HG03439 (cell line): ENCODE data around the gene ITFG1.
"Not testable (repeated sequence)": the region's sequence is repeated elsewhere in the genome, so short reads cannot be mapped to it uniquely, and the experiment has no call there.

Experiments used
- ATAC-seq: cut with Tn5 transposase; IDR thresholded peaks from one replicate; pipeline ENCODE4 v1.9.1; 2021; ENCODE audit warnings: mild to moderate bottlenecking, moderate library complexity; ENCODE audit not compliant: unreplicated experiment

The ITFG1 gene

GRCh38 chr16:47426806-47427205 lies 34.1 kb downstream of the ITFG1 start:
- ATAC-seq = no peak

GRCh38 chr16:47424846-47425245 lies 36.0 kb downstream of the ITFG1 start:
- ATAC-seq = no peak

GRCh38 chr16:47416869-47417268 lies 44.0 kb downstream of the ITFG1 start:
- no peak for ATAC-seq

GRCh38 chr16:47413041-47413440 lies 47.8 kb downstream of the ITFG1 start:
- no peak for ATAC-seq

- no peak for ATAC-seq
These were observed 52.4 kb downstream of the ITFG1 start for GRCh38 chr16:47408491-47408890.

- ATAC-seq = no peak
These were observed 64.9 kb downstream of the ITFG1 start for GRCh38 chr16:47395733-47396498.

GRCh38 chr16:47392081-47392480 lies 68.8 kb downstream of the ITFG1 start:
- ATAC-seq = peak; percentile 48

- no peak for ATAC-seq
These were observed 72.2 kb downstream of the ITFG1 start for GRCh38 chr16:47388705-47389104.

GRCh38 chr16:47387026-47387734 lies 73.7 kb downstream of the ITFG1 start:
- ATAC-seq = no peak

GRCh38 chr16:47386201-47386718 lies 74.6 kb downstream of the ITFG1 start:
- no peak for ATAC-seq

GRCh38 chr16:47382362-47382761 lies 78.5 kb downstream of the ITFG1 start:
- ATAC-seq = no peak

GRCh38 chr16:47377154-47377553 lies 83.7 kb downstream of the ITFG1 start:
- no peak for ATAC-seq

- ATAC-seq = no peak
These were observed 85.4 kb downstream of the ITFG1 start for GRCh38 chr16:47375423-47375822.

- ATAC-seq = no peak
These were observed 86.2 kb downstream of the ITFG1 start for GRCh38 chr16:47374629-47375028.

GRCh38 chr16:47371271-47372014 lies 89.4 kb downstream of the ITFG1 start:
- ATAC-seq = no peak

GRCh38 chr16:47370536-47370935 lies 90.3 kb downstream of the ITFG1 start:
- no peak for ATAC-seq

- no peak for ATAC-seq
These were observed 94.6 kb downstream of the ITFG1 start for GRCh38 chr16:47366228-47366627.

- ATAC-seq = no peak
These were observed 97.1 kb downstream of the ITFG1 start for GRCh38 chr16:47363761-47364160.

GRCh38 chr16:47359478-47359877 lies 101.4 kb downstream of the ITFG1 start:
- ATAC-seq = no peak

GRCh38 chr16:47358816-47359215 lies 102.0 kb downstream of the ITFG1 start:
- no peak for ATAC-seq

GRCh38 chr16:47349029-47349428 lies 111.8 kb downstream of the ITFG1 start:
- not testable (repeated sequence) for ATAC-seq
